HCT116 (cell line): ENCODE data around the gene CEP120. TPM values are rescaled to one million over a fixed set of nuclear protein-coding genes. Genes with fewer than 3 reads are reported as not detected.

Experiments
- ATAC-seq: fragments of 200-7000 bp; cut with Tn5 transposase; 2 replicates; pipeline ENCODE4 v1.9.1; 2020; ENCODE audit warnings: mild to moderate bottlenecking, moderate library complexity
- BruUV-seq: library from RNA; stranded (reverse); fragments of 400-500 nt; replicated peaks from 2 replicates; lab custom pipeline; 2021; lab: Mats Ljungman, UMichigan
- CTCF ChIA-PET: fragments of 300-600 bp; sonication (Branson Sonifier 250); formaldehyde crosslinking; loops from one replicate; lab custom pipeline; 2021; ENCODE audit warnings: antibody characterized with exemption; lab: Charles Lee
- POLR2A ChIA-PET: fragments of 300-600, 350-600 bp; sonication (Branson Sonifier 250); formaldehyde crosslinking; loops from one replicate; lab custom pipeline; 2021; ENCODE audit warnings: antibody characterized with exemption; lab: Charles Lee
- RAD21 ChIA-PET, 2 experiments: fragments of 300-600 bp; sonication (Branson Sonifier 250); formaldehyde crosslinking; loops; one replicate each; lab custom pipeline; 2023; ENCODE audit warnings: low total read pairs in 2 of 2; ENCODE audit not compliant: uncharacterized antibody in 2 of 2, unreplicated experiment in 2 of 2, low non-redundant PET in 1 of 2; lab: Charles Lee
- DNase-seq: peaks from one replicate; pipeline ENCODE4 v3.0.0-alpha.2; 2010; ENCODE audit warnings: low read depth, low spot score
- H2AFZ ChIP-seq: fragments of 200-600 bp; shearing (Covaris generic), sonication (generic); 2 replicates; pipeline ENCODE4 v1.6.1; 2017; ENCODE audit warnings: low read depth, mixed run types, mixed read lengths, antibody characterized with exemption, low read length; ENCODE audit not compliant: poor library complexity, severe bottlenecking
- H3K27ac ChIP-seq: 2 replicates; pipeline ENCODE4 v1.5.1; 2012; ENCODE audit warnings: low read depth, low read length
- H3K27me3 ChIP-seq: fragments of 200-600 bp; sonication (generic); 2 replicates; pipeline ENCODE4 v1.6.1; 2016; ENCODE audit warnings: mixed run types, low read length, mixed read lengths; ENCODE audit not compliant: insufficient read depth
- H3K36me3 ChIP-seq, 2 experiments: fragments of 200-500 bp in 1 of 2; fragments of 200-600 bp in 1 of 2; sonication (Bioruptor generic) in 1 of 2; sonication (generic) in 1 of 2; 2 replicates each; pipeline versions ENCODE4 v1.5.1 to v1.6.1; 2014 to 2016; ENCODE audit warnings: low read length in 2 of 2, inconsistent platforms in 1 of 2, mixed read lengths in 1 of 2, mixed run types in 1 of 2; ENCODE audit not compliant: insufficient read depth in 2 of 2, control insufficient read depth in 1 of 2
- H3K4me1 ChIP-seq, 2 experiments: fragments of 200-600 bp in 1 of 2; sonication (generic) in 1 of 2; 2 replicates each; pipeline versions ENCODE4 v1.5.1 to v1.6.1; 2012 to 2017; ENCODE audit warnings: low read length in 2 of 2, inconsistent platforms in 1 of 2, mild to moderate bottlenecking in 1 of 2, mixed read lengths in 1 of 2, mixed run types in 1 of 2, moderate library complexity in 1 of 2; ENCODE audit not compliant: insufficient read depth in 2 of 2, control insufficient read depth in 1 of 2
- H3K4me2 ChIP-seq: fragments of 200-600 bp; sonication (generic); 2 replicates; pipeline ENCODE4 v1.6.1; 2017; ENCODE audit warnings: mixed run types, low read length, mixed read lengths
- H3K4me3 ChIP-seq, 2 experiments: fragments of 200-600 bp in 1 of 2; sonication (generic) in 1 of 2; replicated peaks in 1 of 2; 2 replicates each; pipeline ENCODE4 v1.5.1; 2011 to 2016; ENCODE audit warnings: low read length in 2 of 2, control low read depth in 1 of 2, low read depth in 1 of 2, mild to moderate bottlenecking in 1 of 2, mixed read lengths in 1 of 2, mixed run types in 1 of 2
- H3K79me2 ChIP-seq: fragments of 200-600 bp; sonication (generic); 2 replicates; pipeline ENCODE4 v1.6.1; 2017; ENCODE audit warnings: mild to moderate bottlenecking, mixed run types, low read length, moderate library complexity, mixed read lengths; ENCODE audit not compliant: insufficient read depth
- H3K9ac ChIP-seq: fragments of 200-600 bp; sonication (generic); 2 replicates; pipeline ENCODE4 v1.6.1; 2016; ENCODE audit warnings: low read length, mixed read lengths
- H3K9me2 ChIP-seq: fragments of 200-600 bp; sonication (generic), shearing (Covaris generic); 2 replicates; pipeline ENCODE4 v1.6.1; 2017; ENCODE audit warnings: mixed run types, mild to moderate bottlenecking, moderate library complexity; ENCODE audit not compliant: insufficient read depth
- H3K9me3 ChIP-seq, 2 experiments: fragments of 200-500 bp in 1 of 2; fragments of 200-600 bp in 1 of 2; sonication (Bioruptor generic) in 1 of 2; sonication (generic) in 1 of 2; 2 replicates each; pipeline ENCODE4 v1.6.1; 2014 to 2017; ENCODE audit warnings: low read length in 2 of 2, mixed read lengths in 2 of 2, inconsistent platforms in 1 of 2, low read depth in 1 of 2, mild to moderate bottlenecking in 1 of 2, mixed run types in 1 of 2, moderate library complexity in 1 of 2; ENCODE audit not compliant: control insufficient read depth in 1 of 2, insufficient read depth in 1 of 2
- H4K20me1 ChIP-seq: fragments of 200-600 bp; sonication (generic), shearing (Covaris generic); 2 replicates; pipeline ENCODE4 v1.6.1; 2017; ENCODE audit warnings: mixed run types, mild to moderate bottlenecking, moderate library complexity; ENCODE audit not compliant: insufficient read depth
- CBX3 ChIP-seq: IDR thresholded peaks from 2 replicates; pipeline ENCODE4 v1.6.1; 2012; ENCODE audit warnings: low read depth
- EZH2phosphoT487 ChIP-seq: fragments of 200-600 bp; IDR thresholded peaks from 2 replicates; pipeline ENCODE4 v1.6.1; 2018; ENCODE audit warnings: antibody characterized with exemption, borderline replicate concordance
- FOSL1 ChIP-seq: IDR thresholded peaks from 2 replicates; pipeline ENCODE4 v1.6.1; 2012; ENCODE audit warnings: low read depth
- JUND ChIP-seq: IDR thresholded peaks from 2 replicates; pipeline ENCODE4 v1.6.1; 2012
- POLR2A ChIP-seq: IDR thresholded peaks from 2 replicates; pipeline ENCODE4 v1.7.0; 2011; ENCODE audit warnings: borderline replicate concordance; ENCODE audit not compliant: insufficient read depth, insufficient read length; ENCODE audit errors: extremely low read depth
- POLR2AphosphoS5 ChIP-seq: IDR thresholded peaks from 2 replicates; pipeline ENCODE4 v1.6.1; 2011; ENCODE audit warnings: mild to moderate bottlenecking, low read depth, low read length, moderate library complexity
- TCF7L2 ChIP-seq: IDR thresholded peaks from 2 replicates; pipeline ENCODE4 v1.7.0; 2011; ENCODE audit warnings: borderline replicate concordance, inconsistent platforms; ENCODE audit not compliant: insufficient read depth, insufficient read length; ENCODE audit errors: extremely low read depth
- YY1 ChIP-seq: IDR thresholded peaks from 2 replicates; pipeline ENCODE4 v1.6.1; 2011; ENCODE audit warnings: low read length, low read depth, moderate library complexity, mild to moderate bottlenecking; ENCODE audit not compliant: insufficient replicate concordance; ENCODE audit errors: extremely low read depth
- intact Hi-C: fragments of 100-400 bp; cut with micrococcal nuclease; formaldehyde crosslinking; loops from 2 replicates; pipeline ENCODE4 v1.10.0; 2022
- total RNA-seq: library from RNA; stranded (reverse); gene quantifications from one replicate; pipeline ENCODE4 v1.2.1, GENCODE V29; 2021; ENCODE audit not compliant: unreplicated experiment
- TF ChIP-seq, protein P1 (sequence below), 3 experiments: fragments of 200-600 bp in 1 of 3; sonication (generic) in 1 of 3; IDR thresholded peaks in 2 of 3; conservative IDR thresholded peaks in 1 of 3; 2 replicates each; pipeline ENCODE4 v1.5.1; 2012 to 2017; ENCODE audit warnings: low read depth in 2 of 3, low read length in 2 of 3, antibody characterized with exemption in 1 of 3, borderline replicate concordance in 1 of 3, control low read depth in 1 of 3, mild to moderate bottlenecking in 1 of 3, mixed read lengths in 1 of 3, mixed run types in 1 of 3, moderate library complexity in 1 of 3; ENCODE audit not compliant: insufficient read depth in 1 of 3

Gene CEP120
- total RNA-seq, 1 experiment from 2014 or later = 30.2 TPM

DNA sequence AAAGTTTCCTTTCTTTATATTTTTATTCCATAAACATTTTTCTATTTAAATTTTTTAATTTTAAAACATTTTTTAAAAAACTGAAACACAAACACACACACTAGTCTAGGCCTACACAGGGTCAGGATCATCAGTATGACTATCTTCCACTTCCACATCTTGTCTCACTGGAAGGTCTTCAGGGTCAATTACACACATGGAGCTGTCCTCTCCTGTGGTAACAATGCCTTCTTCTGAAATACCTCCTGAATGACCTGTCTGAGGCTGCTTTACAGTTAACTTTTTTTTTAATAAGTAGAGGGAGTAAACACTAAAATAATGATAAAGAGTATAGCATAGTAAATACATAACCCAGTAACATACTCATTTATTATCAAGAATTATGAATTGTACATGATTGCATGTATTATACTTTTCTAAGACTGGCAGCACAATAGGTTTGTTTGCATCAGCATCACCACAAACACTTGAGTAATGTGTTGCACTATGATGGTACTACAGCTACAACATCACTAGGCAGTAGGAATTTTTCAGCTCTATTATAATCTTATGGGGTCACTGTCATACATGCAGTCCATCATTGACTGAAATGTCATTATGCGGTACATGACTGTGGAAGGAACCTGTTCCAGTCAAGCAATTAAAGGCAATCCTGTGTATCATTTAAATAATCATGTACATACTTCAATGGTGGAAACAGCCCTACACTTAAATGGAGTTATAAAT is 17.4 kb upstream of the CEP120 start:
- DNase-seq (no peak), ATAC-seq (no peak)
- Histone ChIP-seq H4K20me1 (no peaks in the 10 kb centered on the region), H3K79me2 (no peaks in the 10 kb centered on the region), H3K9me3 (no peaks in the 10 kb centered on the region), H3K9ac (no peak overlapping the region), H3K9me2 (no peaks in the 10 kb centered on the region), H3K27me3 (no peaks in the 10 kb centered on the region), H3K4me2 (no peak overlapping the region), H3K4me3 (no peak overlapping the region), H3K4me1 (no peaks in the 10 kb centered on the region), H2AFZ (no peak overlapping the region), H3K36me3 (no peaks in the 10 kb centered on the region), H3K27ac (no peak overlapping the region)
- ChIA-PET RAD21 (no interaction called here), CTCF (interaction anchor here (1.6 kb wide), 1 partner anchor 17 kb away, joined by 5 read pairs; the partner anchor contains the start of gene CEP120), POLR2A (no interaction called here)
- intact Hi-C loops = no loop called here
- BruUV-seq = no TSS peak
- TF ChIP-seq YY1 = no peak
- no peak for TF ChIP-seq POLR2AphosphoS5
- TF ChIP-seq TCF7L2 = no peak
- TF ChIP-seq POLR2A = no peak
- no peak for TF ChIP-seq FOSL1
- no peak for TF ChIP-seq EZH2phosphoT487
- TF ChIP-seq, protein P1, sequence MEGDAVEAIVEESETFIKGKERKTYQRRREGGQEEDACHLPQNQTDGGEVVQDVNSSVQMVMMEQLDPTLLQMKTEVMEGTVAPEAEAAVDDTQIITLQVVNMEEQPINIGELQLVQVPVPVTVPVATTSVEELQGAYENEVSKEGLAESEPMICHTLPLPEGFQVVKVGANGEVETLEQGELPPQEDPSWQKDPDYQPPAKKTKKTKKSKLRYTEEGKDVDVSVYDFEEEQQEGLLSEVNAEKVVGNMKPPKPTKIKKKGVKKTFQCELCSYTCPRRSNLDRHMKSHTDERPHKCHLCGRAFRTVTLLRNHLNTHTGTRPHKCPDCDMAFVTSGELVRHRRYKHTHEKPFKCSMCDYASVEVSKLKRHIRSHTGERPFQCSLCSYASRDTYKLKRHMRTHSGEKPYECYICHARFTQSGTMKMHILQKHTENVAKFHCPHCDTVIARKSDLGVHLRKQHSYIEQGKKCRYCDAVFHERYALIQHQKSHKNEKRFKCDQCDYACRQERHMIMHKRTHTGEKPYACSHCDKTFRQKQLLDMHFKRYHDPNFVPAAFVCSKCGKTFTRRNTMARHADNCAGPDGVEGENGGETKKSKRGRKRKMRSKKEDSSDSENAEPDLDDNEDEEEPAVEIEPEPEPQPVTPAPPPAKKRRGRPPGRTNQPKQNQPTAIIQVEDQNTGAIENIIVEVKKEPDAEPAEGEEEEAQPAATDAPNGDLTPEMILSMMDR (IDR thresholded peaks at IDR 0.05 in 2 of 3, conservative IDR thresholded peaks at IDR 0.05 in 1 of 3; ENCODE audit: borderline replicate concordance in 1 of 3, insufficient read depth in 1 of 3, low read depth in 2 of 3, low read length in 2 of 3) = no peak
- no peak for TF ChIP-seq CBX3
- TF ChIP-seq JUND = no peak
